Activated B cell treated with CpG ODN at 0.5 μM for 24 hours (primary cell): Measurements from ENCODE around the gene SPDYC. TPM values are rescaled to one million over a fixed set of nuclear protein-coding genes. Genes with fewer than 3 reads are reported as not detected.
"Not testable (repeated sequence)": the region's sequence is repeated elsewhere in the genome, so short reads cannot be mapped to it uniquely, and the experiment has no call there.

ENCODE experiments used
- ATAC-seq: fragments of 200-7000 bp; cut with Tn5 transposase; one replicate; pipeline ENCODE4 v1.10.0; 2021; ENCODE audit warnings: low read depth, mild to moderate bottlenecking, moderate library complexity
- CTCF ChIA-PET: fragments of 350-600 bp; sonication (Branson Sonifier 250); formaldehyde crosslinking; loops from one replicate; lab custom pipeline; 2021; ENCODE audit warnings: antibody characterized with exemption; lab: Charles Lee
- POLR2A ChIA-PET: fragments of 350-600 bp; sonication (Branson Sonifier 250); formaldehyde crosslinking; loops from one replicate; lab custom pipeline; 2021; ENCODE audit warnings: antibody characterized with exemption; lab: Charles Lee
- DNase-seq: peaks from one replicate; pipeline ENCODE4 v3.0.0; 2022
- H3K27ac Mint-ChIP-seq: one replicate; pipeline ENCODE4 v1.8.0; 2020; ENCODE audit warnings: mixed read lengths
- H3K27me3 Mint-ChIP-seq: one replicate; pipeline ENCODE4 v1.8.0; 2021; ENCODE audit warnings: mixed read lengths
- H3K36me3 Mint-ChIP-seq: one replicate; pipeline ENCODE4 v1.8.0; 2021; ENCODE audit warnings: low read depth, mixed read lengths
- H3K4me1 Mint-ChIP-seq: one replicate; pipeline ENCODE4 v1.8.0; 2021; ENCODE audit warnings: mixed read lengths
- H3K4me3 Mint-ChIP-seq: one replicate; pipeline ENCODE4 v1.8.0; 2020; ENCODE audit warnings: mild to moderate bottlenecking, mixed read lengths
- H3K9me3 Mint-ChIP-seq: one replicate; pipeline ENCODE4 v1.8.0; 2020; ENCODE audit warnings: mixed read lengths
- intact Hi-C: fragments of 100-400 bp; cut with micrococcal nuclease; formaldehyde crosslinking; loops from one replicate; pipeline ENCODE4 v1.15.1; 2024
- total RNA-seq: library from RNA; stranded (reverse); gene quantifications from 2 replicates; pipeline ENCODE4 v1.2.3, GENCODE V29; 2022
- TF ChIP-seq, protein P1 (sequence below): fragments of 200-600 bp; IDR thresholded peaks from one replicate; pipeline ENCODE4 v1.8.0; 2022; ENCODE audit warnings: antibody characterized with exemption, mild to moderate bottlenecking

Gene SPDYC
- total RNA-seq, 1 donor from 2014 or later, result not detected

DNA sequence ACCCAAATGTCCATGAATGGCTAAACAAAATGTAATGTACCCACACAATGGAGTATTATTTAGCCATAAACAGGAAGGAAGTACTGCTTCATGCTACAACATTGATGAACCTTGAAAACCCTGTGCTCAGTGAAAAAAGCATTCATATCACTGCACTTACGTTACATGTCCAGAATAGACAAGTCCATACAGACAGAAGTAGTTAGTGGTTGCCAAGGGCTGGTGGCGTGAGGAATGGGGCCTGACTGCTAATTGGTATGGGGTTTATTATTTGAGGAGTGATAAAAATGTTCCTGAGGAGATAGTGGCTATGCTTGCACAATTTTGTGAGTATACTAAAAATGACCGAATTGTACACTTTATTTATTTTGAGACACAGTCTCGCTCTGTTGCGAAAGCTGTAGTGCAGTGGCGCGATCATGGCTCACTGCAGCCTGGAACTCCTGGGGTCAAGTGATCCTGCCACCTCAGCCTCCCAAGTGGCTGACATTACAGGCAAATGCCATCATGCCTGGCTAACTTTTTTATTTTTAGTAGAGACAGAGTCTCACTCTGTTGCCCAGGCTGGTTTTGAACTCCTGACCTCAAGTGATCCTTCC, 28.0 kb upstream of the SPDYC start:
- CTCF ChIA-PET, result no interaction called here
- Mint-ChIP-seq H3K27ac (no peak overlapping the region), H3K27me3 (no peaks in the 10 kb centered on the region), H3K4me1 (peaks cover 40% of the 10 kb centered on the region), H3K36me3 (no peaks in the 10 kb centered on the region), H3K4me3 (no peak overlapping the region), H3K9me3 (no peaks in the 10 kb centered on the region)
- no peak for DNase-seq
- intact Hi-C loops, result no loop called here
- POLR2A ChIA-PET, result no interaction called here
- ATAC-seq, result no peak
- TF ChIP-seq, protein P1, sequence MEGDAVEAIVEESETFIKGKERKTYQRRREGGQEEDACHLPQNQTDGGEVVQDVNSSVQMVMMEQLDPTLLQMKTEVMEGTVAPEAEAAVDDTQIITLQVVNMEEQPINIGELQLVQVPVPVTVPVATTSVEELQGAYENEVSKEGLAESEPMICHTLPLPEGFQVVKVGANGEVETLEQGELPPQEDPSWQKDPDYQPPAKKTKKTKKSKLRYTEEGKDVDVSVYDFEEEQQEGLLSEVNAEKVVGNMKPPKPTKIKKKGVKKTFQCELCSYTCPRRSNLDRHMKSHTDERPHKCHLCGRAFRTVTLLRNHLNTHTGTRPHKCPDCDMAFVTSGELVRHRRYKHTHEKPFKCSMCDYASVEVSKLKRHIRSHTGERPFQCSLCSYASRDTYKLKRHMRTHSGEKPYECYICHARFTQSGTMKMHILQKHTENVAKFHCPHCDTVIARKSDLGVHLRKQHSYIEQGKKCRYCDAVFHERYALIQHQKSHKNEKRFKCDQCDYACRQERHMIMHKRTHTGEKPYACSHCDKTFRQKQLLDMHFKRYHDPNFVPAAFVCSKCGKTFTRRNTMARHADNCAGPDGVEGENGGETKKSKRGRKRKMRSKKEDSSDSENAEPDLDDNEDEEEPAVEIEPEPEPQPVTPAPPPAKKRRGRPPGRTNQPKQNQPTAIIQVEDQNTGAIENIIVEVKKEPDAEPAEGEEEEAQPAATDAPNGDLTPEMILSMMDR, result no peak

DNA sequence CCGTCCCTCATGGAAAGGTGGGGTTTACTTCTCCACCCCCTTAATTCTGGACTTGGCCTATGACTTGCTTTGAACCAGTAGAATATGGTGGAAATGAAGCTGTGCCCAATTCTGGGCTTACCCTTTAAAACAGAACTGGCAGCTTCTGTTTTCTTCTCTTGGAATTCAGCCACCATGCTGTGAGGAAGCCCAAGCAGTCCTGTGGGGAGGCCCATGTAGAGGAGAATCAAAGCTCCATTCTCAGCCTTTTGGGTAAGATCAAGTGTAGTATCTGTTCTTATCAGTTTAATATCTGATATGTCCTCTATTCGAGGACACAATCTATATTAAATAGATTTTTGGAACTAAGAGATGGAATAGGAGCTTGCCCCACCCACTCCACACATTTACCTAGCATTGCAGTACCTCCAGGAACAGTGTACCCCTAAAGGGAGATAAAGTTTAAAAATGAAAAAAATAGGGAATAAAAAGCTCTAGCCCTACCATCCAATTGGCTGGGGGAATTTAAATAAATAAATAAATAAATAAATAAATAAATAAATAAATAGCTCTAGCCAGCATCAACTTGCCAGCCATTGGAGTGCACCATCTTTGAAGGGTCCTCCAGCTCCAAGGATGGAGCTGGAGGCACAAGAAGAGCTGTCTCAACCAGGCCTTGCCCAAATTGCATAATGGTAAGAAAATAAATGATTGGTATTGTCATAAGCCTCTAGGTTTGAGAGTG, 22.5 kb upstream of the SPDYC start:
- Mint-ChIP-seq H3K9me3 (no peaks in the 10 kb centered on the region), H3K36me3 (no peaks in the 10 kb centered on the region), H3K27me3 (no peaks in the 10 kb centered on the region), H3K4me3 (no peak overlapping the region), H3K27ac (no peak overlapping the region), H3K4me1 (peaks cover 39% of the 10 kb centered on the region)
- TF ChIP-seq, protein P1, result no peak
- no peak for ATAC-seq
- intact Hi-C loops, result no loop called here
- DNase-seq, result no peak
- ChIA-PET CTCF (interaction anchor here (1.4 kb wide), 1 partner anchor 33 kb away, joined by 3 read pairs; no protein-coding TSS in a partner anchor), POLR2A (interaction anchor here (0.6 to 1.9 kb wide), 4 partner anchors 13 to 187 kb away, joined by 3 to 10 read pairs (median 4); partner anchors contain the start of genes FAU, MRPL49 and SYVN1)

DNA sequence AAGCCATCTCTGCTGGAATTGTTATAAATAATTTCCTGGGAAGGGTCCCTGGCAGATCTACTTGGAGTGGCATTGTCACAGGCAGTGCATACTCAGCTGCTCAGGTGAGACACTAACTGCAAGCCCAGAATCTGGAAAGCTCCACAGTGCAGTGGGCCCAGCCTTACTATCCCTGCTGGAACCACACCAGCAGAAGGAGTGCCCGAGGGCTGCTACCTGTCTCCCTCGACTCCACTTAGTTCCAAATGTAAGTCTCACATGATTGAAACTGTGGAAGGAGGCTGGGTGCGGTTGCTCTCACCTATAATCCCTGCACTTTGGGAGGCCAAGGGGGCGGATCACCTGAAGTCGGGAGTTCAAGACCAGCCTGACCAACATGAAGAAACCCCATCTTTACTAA, 21.4 kb upstream of the SPDYC start:
- TF ChIP-seq, protein P1, result no peak
- intact Hi-C loops, result no loop called here
- POLR2A ChIA-PET, result interaction anchor here (0.7 to 1.6 kb wide), 2 partner anchors 13 to 43 kb away, joined by 6 to 9 read pairs; no protein-coding TSS in a partner anchor
- Mint-ChIP-seq H3K36me3 (no peaks in the 10 kb centered on the region), H3K4me1 (peaks cover 42% of the 10 kb centered on the region), H3K27ac (no peak overlapping the region), H3K9me3 (no peaks in the 10 kb centered on the region), H3K4me3 (no peak overlapping the region), H3K27me3 (no peaks in the 10 kb centered on the region)
- DNase-seq, result no peak
- CTCF ChIA-PET, result interaction anchor here (1.4 kb wide), 1 partner anchor 31 kb away, joined by 3 read pairs; no protein-coding TSS in a partner anchor
- no peak for ATAC-seq

DNA sequence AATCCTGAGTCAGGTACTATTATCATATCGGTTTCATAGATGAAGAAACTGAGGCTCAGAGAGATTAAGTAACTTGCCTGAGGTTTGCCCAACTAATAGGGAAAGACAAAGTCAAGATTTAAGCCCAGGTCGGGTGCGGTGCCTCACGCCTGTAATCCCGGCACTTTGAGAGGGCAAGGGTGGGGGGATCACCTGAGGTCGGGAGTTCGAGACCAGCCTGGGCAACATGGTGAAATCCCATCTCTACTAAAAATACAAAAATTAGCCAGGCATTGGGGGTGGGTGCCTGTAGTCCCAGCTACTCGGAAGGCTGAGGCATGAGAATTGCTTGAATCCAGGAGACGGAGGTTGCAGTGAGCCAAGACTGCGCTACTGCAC, 19.9 kb upstream of the SPDYC start:
- H3K4me1 Mint-ChIP-seq, result peaks cover 41% of the 10 kb centered on the region
- H3K27me3 Mint-ChIP-seq, result not testable (repeated sequence)

DNA sequence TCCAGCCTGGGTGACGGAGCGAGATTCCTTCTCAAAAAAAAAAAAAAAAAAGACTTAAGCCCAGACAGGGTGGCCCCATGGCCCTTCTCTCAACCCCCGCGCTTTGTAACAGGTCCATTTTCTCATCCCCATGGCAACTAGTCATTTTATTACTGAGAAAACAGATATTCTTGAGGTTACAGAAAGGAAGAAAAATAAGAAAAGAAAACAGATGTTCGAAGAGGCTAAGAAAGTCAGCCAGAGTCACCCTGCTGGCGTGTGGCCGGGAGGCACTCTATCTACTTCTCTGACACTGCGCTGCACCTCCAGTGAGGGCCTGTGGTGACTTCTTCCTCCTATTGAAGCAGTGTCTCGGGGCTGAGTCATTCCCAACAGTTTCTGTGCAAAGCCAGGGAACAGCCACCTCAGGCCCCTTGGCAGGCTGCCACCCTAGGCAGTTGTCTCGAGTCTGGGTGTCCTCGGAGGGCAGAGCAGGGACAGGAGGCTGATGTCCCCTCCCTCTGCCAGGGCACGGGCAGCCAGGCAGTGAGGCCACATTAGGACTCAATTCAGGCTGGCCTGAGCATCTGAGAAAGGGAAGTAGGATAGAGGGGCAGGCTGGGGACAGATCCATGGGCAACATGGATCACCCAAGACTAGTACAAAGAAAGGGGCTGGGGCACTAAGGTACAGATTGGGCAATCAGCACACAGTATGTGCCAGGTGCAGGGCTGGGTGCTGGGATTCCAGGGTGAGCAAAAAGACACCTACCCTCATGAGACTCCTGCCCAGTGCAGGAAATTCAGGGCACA, 19.3 kb upstream of the SPDYC start:
- Mint-ChIP-seq H3K27ac (no peak overlapping the region), H3K36me3 (no peaks in the 10 kb centered on the region), H3K27me3 (no peaks in the 10 kb centered on the region), H3K4me1 (peaks cover 35% of the 10 kb centered on the region), H3K4me3 (no peak overlapping the region), H3K9me3 (no peaks in the 10 kb centered on the region)
- TF ChIP-seq, protein P1, result no peak
- DNase-seq (no peak), ATAC-seq (peak; percentile 53)
- intact Hi-C loops, result no loop called here
- CTCF ChIA-PET, result no interaction called here
- POLR2A ChIA-PET, result interaction anchor here (1.6 to 2.3 kb wide), 2 partner anchors 15 to 16 kb away, joined by 6 to 15 read pairs; partner anchors contain the start of gene SYVN1

More for the DNA sequence above, 19.9 kb upstream of the SPDYC start:
- ATAC-seq, H3K9me3 Mint-ChIP-seq, H3K4me3 Mint-ChIP-seq, CTCF ChIA-PET, DNase-seq, H3K27ac Mint-ChIP-seq, intact Hi-C loops, H3K36me3 Mint-ChIP-seq: not testable (repeated sequence)
- POLR2A ChIA-PET, result interaction anchor here (1.6 kb wide), 1 partner anchor 15 kb away, joined by 6 read pairs; no protein-coding TSS in a partner anchor
